Measurements from ENCODE around the gene DARS1.

- TF ChIP-seq CTCF (IDR thresholded peaks at IDR 0.05) (no peak), POLR2A (IDR thresholded peaks at IDR 0.05) (no peak)
Observed at GRCh38 chr2:136021976-136022375, 36.5 kb upstream of the DARS1 start.
